NCI-H128 (cell line): ENCODE data around the gene KCNA10.
"Not testable (repeated sequence)": the region's sequence is repeated elsewhere in the genome, so short reads cannot be mapped to it uniquely, and the experiment has no call there.

ENCODE experiments used
- DNase-seq: peaks from one replicate; lab custom pipeline; 2025; ENCODE audit not compliant: unreplicated experiment; lab: John Stamatoyannopoulos, UW

The KCNA10 gene

GRCh38 chr1:110535985-110536384, 17.0 kb upstream of the KCNA10 start:
- no peak for DNase-seq

GRCh38 chr1:110533230-110533629, 14.3 kb upstream of the KCNA10 start:
- DNase-seq: no peak

- DNase-seq: no peak
These were observed 10.0 kb upstream of the KCNA10 start for GRCh38 chr1:110529011-110529410.

- no peak for DNase-seq
These were observed 7.3 kb upstream of the KCNA10 start for GRCh38 chr1:110526201-110526780.

- no peak for DNase-seq
These were observed 6.2 kb upstream of the KCNA10 start for GRCh38 chr1:110525249-110525595.

- DNase-seq: no peak
These were observed 5.6 kb upstream of the KCNA10 start for GRCh38 chr1:110524311-110525248.

- DNase-seq: no peak
These were observed 4.0 kb upstream of the KCNA10 start for GRCh38 chr1:110523011-110523410.

- no peak for DNase-seq
These were observed 3.6 kb upstream of the KCNA10 start for GRCh38 chr1:110522560-110522959.

GRCh38 chr1:110520827-110521226, 1.9 kb upstream of the KCNA10 start:
- no peak for DNase-seq

GRCh38 chr1:110515891-110516290, 3.1 kb downstream of the KCNA10 start:
- no peak for DNase-seq

GRCh38 chr1:110515041-110515440, 3.9 kb downstream of the KCNA10 start:
- no peak for DNase-seq

- DNase-seq: no peak
These were observed 5.5 kb downstream of the KCNA10 start for GRCh38 chr1:110513511-110513910.

GRCh38 chr1:110511436-110511835, 7.5 kb downstream of the KCNA10 start:
- DNase-seq: no peak

GRCh38 chr1:110510921-110511320, 8.1 kb downstream of the KCNA10 start:
- not testable (repeated sequence) for DNase-seq

GRCh38 chr1:110509655-110510054, 9.3 kb downstream of the KCNA10 start:
- DNase-seq: no peak

- DNase-seq: no peak
These were observed 10.7 kb downstream of the KCNA10 start for GRCh38 chr1:110508028-110508940.

- no peak for DNase-seq
These were observed 12.4 kb downstream of the KCNA10 start for GRCh38 chr1:110506541-110506940.

- DNase-seq: no peak
These were observed 13.4 kb downstream of the KCNA10 start for GRCh38 chr1:110505596-110505995.

- DNase-seq: no peak
These were observed 14.7 kb downstream of the KCNA10 start for GRCh38 chr1:110504226-110504625.

GRCh38 chr1:110503471-110503870, 15.5 kb downstream of the KCNA10 start:
- no peak for DNase-seq

GRCh38 chr1:110502402-110503151, 16.4 kb downstream of the KCNA10 start:
- DNase-seq: no peak
